DND-41 (cell line): Measurements from ENCODE around the gene NIPAL3.

Source experiments
- EZH2 ChIP-seq: IDR thresholded peaks from 3 replicates; pipeline ENCODE4 v1.6.1; 2012; ENCODE audit warnings: borderline replicate concordance, low read depth, mild to moderate bottlenecking, moderate library complexity, low read length, inconsistent platforms; ENCODE audit not compliant: severe bottlenecking
- TF ChIP-seq, protein P1 (sequence below): IDR thresholded peaks from 2 replicates; pipeline ENCODE4 v1.5.1; 2012; ENCODE audit warnings: borderline replicate concordance, low read length, moderate library complexity, mild to moderate bottlenecking; ENCODE audit not compliant: poor library complexity, severe bottlenecking; ENCODE audit errors: extremely low read depth

DNA sequence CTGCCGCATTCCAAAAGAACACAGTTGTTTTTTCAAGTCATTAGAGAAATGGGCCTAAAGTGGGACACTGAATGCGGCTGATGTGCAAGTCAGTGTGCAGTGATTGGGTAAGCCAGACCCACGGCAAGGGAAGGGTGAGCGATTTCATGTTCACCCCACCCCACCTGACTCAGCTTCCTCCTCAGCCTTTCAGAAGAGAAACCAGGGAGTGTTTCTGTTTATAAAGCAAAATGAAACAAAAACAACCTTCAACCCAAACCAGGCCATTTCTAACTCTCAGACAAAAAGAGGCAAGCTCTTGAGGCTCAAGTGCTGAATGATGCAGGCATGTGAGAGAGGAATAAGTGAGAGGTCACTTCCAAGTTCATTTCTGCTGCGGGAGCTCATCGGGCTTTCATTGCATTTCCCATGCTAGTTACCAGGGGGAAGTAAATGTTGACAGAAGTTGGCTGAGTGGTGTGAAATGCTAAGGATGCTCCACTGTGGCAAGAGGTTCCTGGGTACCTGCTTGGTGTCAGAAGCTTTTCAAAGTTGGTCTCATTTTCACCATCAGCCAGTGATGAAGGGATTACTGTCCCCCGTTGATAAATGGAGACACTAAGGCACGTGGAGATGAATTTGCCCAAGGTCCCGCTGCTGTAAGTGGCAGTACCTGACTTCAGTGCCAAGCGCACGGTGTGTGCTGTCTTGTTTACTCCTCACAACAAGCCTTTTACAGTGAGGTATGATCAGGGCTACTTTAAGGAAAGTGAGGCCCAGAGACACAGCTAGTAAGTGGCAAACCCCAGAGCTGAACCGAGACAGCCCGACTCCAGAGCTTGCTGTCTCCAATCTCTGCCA, 31.1 kb upstream of the NIPAL3 start:
- TF ChIP-seq, protein P1, sequence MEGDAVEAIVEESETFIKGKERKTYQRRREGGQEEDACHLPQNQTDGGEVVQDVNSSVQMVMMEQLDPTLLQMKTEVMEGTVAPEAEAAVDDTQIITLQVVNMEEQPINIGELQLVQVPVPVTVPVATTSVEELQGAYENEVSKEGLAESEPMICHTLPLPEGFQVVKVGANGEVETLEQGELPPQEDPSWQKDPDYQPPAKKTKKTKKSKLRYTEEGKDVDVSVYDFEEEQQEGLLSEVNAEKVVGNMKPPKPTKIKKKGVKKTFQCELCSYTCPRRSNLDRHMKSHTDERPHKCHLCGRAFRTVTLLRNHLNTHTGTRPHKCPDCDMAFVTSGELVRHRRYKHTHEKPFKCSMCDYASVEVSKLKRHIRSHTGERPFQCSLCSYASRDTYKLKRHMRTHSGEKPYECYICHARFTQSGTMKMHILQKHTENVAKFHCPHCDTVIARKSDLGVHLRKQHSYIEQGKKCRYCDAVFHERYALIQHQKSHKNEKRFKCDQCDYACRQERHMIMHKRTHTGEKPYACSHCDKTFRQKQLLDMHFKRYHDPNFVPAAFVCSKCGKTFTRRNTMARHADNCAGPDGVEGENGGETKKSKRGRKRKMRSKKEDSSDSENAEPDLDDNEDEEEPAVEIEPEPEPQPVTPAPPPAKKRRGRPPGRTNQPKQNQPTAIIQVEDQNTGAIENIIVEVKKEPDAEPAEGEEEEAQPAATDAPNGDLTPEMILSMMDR: no peak
- no peak for TF ChIP-seq EZH2
